Cardiac fibroblast (primary cell): ENCODE measurements around the gene HSBP1.
A peak's percentile ranks its signal among the peaks of the same experiment; 100 is the strongest.

ENCODE experiments used
- DNase-seq, 2 donors: peaks; one replicate each; pipeline versions ENCODE4 v3.0.0 to v3.0.0-alpha.2; 2010; ENCODE audit warnings: low read depth in 2 of 2
- H3K4me3 ChIP-seq, 2 donors: replicated peaks in 1 of 2; 1 replicate in 1 of 2; 2 replicates in 1 of 2; pipeline ENCODE4 v1.5.1; 2011; ENCODE audit warnings: low read depth in 2 of 2, low read length in 2 of 2, mild to moderate bottlenecking in 2 of 2, moderate library complexity in 1 of 2
- TF ChIP-seq, protein P1 (sequence below): IDR thresholded peaks from one replicate; pipeline ENCODE4 v1.5.1; 2011; ENCODE audit warnings: low read depth, mild to moderate bottlenecking, low read length, inconsistent platforms

Gene HSBP1

DNA sequence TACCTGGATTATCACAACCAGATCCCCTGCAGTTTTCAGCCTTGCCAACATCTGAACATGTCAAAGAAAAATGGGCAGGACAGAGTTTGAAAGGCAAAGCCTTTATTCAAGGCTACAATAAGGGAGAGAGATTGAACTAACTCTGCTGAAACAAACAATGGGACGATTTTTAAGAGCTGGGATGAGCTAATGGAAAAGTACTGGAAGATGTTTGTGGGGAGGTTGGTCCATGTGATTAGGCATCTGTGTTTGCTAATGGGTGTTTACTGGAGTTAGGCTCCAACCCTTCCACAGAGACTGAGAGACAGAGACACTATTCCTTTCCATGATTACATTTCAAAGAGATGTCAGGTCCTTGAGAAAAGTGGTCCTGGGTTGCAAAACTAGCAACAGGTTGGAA lies 35.0 kb upstream of the HSBP1 start:
- no peak overlapping the region for H3K4me3 ChIP-seq
- DNase-seq: no peak
- TF ChIP-seq, protein P1, sequence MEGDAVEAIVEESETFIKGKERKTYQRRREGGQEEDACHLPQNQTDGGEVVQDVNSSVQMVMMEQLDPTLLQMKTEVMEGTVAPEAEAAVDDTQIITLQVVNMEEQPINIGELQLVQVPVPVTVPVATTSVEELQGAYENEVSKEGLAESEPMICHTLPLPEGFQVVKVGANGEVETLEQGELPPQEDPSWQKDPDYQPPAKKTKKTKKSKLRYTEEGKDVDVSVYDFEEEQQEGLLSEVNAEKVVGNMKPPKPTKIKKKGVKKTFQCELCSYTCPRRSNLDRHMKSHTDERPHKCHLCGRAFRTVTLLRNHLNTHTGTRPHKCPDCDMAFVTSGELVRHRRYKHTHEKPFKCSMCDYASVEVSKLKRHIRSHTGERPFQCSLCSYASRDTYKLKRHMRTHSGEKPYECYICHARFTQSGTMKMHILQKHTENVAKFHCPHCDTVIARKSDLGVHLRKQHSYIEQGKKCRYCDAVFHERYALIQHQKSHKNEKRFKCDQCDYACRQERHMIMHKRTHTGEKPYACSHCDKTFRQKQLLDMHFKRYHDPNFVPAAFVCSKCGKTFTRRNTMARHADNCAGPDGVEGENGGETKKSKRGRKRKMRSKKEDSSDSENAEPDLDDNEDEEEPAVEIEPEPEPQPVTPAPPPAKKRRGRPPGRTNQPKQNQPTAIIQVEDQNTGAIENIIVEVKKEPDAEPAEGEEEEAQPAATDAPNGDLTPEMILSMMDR: no peak

GRCh38 chr16:83774066-83774465 lies 33.7 kb upstream of the HSBP1 start:
- no peak for DNase-seq
- TF ChIP-seq, protein P1: no peak
- no peak overlapping the region for H3K4me3 ChIP-seq

GRCh38 chr16:83776944-83777343 lies 30.8 kb upstream of the HSBP1 start:
- H3K4me3 ChIP-seq: no peak overlapping the region
- TF ChIP-seq, protein P1: no peak
- no peak for DNase-seq

GRCh38 chr16:83779886-83780285 lies 27.9 kb upstream of the HSBP1 start:
- peak; percentile 35 to 42 for DNase-seq
- no peak overlapping the region for H3K4me3 ChIP-seq
- TF ChIP-seq, protein P1: no peak

- TF ChIP-seq, protein P1: no peak
- H3K4me3 ChIP-seq: no peak overlapping the region
- DNase-seq: no peak
These were observed 22.3 kb upstream of the HSBP1 start for GRCh38 chr16:83785455-83785854.

DNA sequence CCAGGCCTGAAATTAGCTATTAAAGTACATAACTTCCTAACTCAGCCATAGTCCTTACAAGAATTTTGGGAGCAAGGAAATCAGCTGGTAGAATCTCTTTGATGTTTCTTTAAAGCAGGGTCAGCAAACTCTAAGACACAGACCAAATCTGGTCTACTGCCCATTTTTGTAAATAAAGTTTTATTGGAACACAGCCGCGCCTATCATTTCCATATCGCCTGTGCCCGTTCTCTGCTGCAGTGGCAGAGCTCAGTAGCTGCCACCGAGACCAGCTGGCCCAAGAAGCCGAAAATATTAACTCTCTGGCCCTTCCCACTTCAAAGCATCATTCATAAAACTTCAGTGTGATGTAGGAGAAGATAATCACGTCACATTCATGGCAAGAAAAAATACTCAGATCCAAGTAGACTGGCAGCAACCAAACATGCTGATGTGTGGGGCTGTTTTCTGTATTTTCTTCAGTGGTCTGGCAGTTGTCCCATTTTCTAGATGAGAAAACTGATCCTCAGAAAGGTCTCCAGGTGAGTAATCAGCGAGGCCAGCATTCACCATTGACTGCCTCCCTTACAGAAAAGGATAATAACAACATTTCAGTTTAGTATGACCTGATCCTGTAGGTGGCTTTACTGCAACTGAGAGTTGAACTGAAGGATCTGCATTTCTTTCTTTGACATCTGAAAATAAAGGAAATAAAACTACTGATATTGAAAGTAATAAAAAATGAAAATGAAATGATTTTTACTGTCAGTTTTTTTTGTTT lies 18.0 kb upstream of the HSBP1 start:
- H3K4me3 ChIP-seq: no peak overlapping the region
- TF ChIP-seq, protein P1: no peak
- no peak for DNase-seq

GRCh38 chr16:83791916-83792315 lies 15.9 kb upstream of the HSBP1 start:
- TF ChIP-seq, protein P1: no peak
- no peak for DNase-seq
- H3K4me3 ChIP-seq: no peak overlapping the region
